SK-N-SH treated with all-trans-retinoic acid at 6 μM for 48 hours (cell line): Measurements from ENCODE around the gene FBXW4.

Experiments
- ARNTL ChIP-seq: fragments of 450-650 bp; formaldehyde crosslinking; IDR thresholded peaks from 2 replicates; pipeline ENCODE4 v1.5.0; 2020; ENCODE audit warnings: low read depth, mild to moderate bottlenecking, moderate library complexity, borderline replicate concordance
- BACH2 ChIP-seq: fragments of 250-450 bp; sonication (Bioruptor Pico); IDR thresholded peaks from 2 replicates; pipeline ENCODE4 v1.9.0; 2021; ENCODE audit warnings: mild to moderate bottlenecking, borderline replicate concordance
- CREB5 ChIP-seq: fragments of 250-450 bp; sonication (Bioruptor Pico); IDR thresholded peaks from 2 replicates; pipeline ENCODE4 v1.5.1; 2020; ENCODE audit warnings: low read depth, mild to moderate bottlenecking, moderate library complexity
- ESRRG ChIP-seq: fragments of 250-450 bp; sonication (Bioruptor Pico); IDR thresholded peaks from 2 replicates; pipeline ENCODE4 v1.6.1; 2021; ENCODE audit warnings: mild to moderate bottlenecking
- ISL1 ChIP-seq: fragments of 250-450 bp; sonication (Bioruptor Pico); IDR thresholded peaks from 2 replicates; pipeline ENCODE4 v2.1.2; 2022; ENCODE audit warnings: mild to moderate bottlenecking, moderate library complexity
- PATZ1 ChIP-seq: fragments of 250-450 bp; sonication (Bioruptor Pico); IDR thresholded peaks from 2 replicates; pipeline ENCODE4 v1.8.0; 2020; ENCODE audit warnings: mild to moderate bottlenecking, moderate library complexity, borderline replicate concordance
- RARB ChIP-seq: fragments of 250-450 bp; sonication (Bioruptor Pico); IDR thresholded peaks from 2 replicates; pipeline ENCODE4 v1.8.0; 2021; ENCODE audit warnings: mild to moderate bottlenecking, moderate library complexity
- TCF4 ChIP-seq: fragments of 250-450 bp; sonication (Bioruptor Pico); IDR thresholded peaks from 2 replicates; pipeline ENCODE4 v1.8.0; 2021; ENCODE audit warnings: mild to moderate bottlenecking, moderate library complexity, borderline replicate concordance
- TOX ChIP-seq: fragments of 250-450 bp; sonication (Bioruptor Pico); IDR thresholded peaks from 2 replicates; pipeline ENCODE4 v1.8.0; 2021; ENCODE audit warnings: mild to moderate bottlenecking, moderate library complexity, borderline replicate concordance
- ZC3H10 ChIP-seq: fragments of 250-450 bp; sonication (Bioruptor Pico); IDR thresholded peaks from 2 replicates; pipeline ENCODE4 v1.5.1; 2021; ENCODE audit warnings: mild to moderate bottlenecking, moderate library complexity
- ZFP30 ChIP-seq: fragments of 450-650 bp; formaldehyde crosslinking; IDR thresholded peaks from 2 replicates; pipeline ENCODE4 v1.5.0; 2022; ENCODE audit warnings: mild to moderate bottlenecking, moderate library complexity
- ZNF70 ChIP-seq: fragments of 450-650 bp; formaldehyde crosslinking; IDR thresholded peaks from 2 replicates; pipeline ENCODE4 v1.5.0; 2020; ENCODE audit warnings: mild to moderate bottlenecking, moderate library complexity

DNA sequence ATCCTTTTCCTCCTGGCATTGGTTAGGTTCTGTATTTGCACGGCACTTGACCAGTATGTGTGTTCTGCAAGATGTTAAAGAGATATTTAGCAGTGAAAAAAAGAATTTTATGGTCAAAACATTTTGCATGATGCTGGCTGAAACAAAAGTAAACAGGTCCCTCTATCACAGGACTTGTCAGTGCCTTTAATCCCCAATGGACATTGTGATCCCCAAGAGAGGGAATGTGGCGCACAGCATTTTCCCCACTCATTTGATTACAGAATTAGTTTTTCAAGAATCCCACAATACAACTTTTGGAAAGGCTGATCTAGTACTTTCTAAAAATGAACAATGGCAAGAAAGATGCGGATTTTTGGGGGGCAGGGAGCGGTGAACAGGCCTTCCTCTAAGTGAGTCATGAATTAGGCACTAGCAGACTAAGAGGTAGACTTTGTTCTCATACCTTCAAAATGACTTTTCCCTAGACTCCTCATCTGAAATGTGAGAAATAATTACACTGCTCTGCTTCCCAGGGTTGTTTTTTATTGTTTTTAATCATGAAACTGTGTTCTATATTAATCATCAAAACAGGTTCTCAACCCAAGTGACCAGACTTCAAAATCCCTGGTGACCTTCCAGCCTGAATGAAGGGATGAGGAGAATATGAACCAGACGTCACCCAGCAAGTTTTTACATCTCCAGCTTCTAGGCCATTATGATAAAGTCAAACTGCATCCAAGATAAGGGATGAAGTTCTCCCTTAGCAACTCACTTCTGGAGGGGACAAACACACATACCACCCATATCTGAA lies 8.6 kb downstream of the FBXW4 start:
- TF ChIP-seq ZC3H10 (CRISPR knock-in tag) (no peak), ARNTL (no peak), TCF4 (no peak), ESRRG (no peak), CREB5 (CRISPR knock-in tag) (no peak), ZFP30 (CRISPR knock-in tag) (no peak), ZNF70 (no peak), ISL1 (no peak), PATZ1 (CRISPR knock-in tag) (no peak), BACH2 (CRISPR knock-in tag) (no peak), RARB (CRISPR knock-in tag) (no peak), TOX (CRISPR knock-in tag) (no peak)
